IPS-20b (cell line): ENCODE data around the gene ITCH.
"Not testable (repeated sequence)": the region's sequence is repeated elsewhere in the genome, so short reads cannot be mapped to it uniquely, and the experiment has no call there.

Experiments
- H3K27ac ChIP-seq: one replicate; pipeline ENCODE4 v1.5.1; 2013; ENCODE audit warnings: low read length
- H3K27me3 ChIP-seq: 2 replicates; pipeline ENCODE4 v1.6.1; 2013; ENCODE audit warnings: mild to moderate bottlenecking, low read length, inconsistent platforms; ENCODE audit not compliant: insufficient read depth
- H3K36me3 ChIP-seq: 2 replicates; pipeline ENCODE4 v1.6.1; 2013; ENCODE audit warnings: low read depth, mild to moderate bottlenecking, inconsistent platforms, low read length, moderate library complexity; ENCODE audit not compliant: insufficient read depth
- H3K4me1 ChIP-seq: 2 replicates; pipeline ENCODE4 v1.6.1; 2013; ENCODE audit warnings: mild to moderate bottlenecking, control low read depth, inconsistent platforms, low read length, moderate library complexity; ENCODE audit not compliant: insufficient read depth
- H3K4me3 ChIP-seq: 2 replicates; pipeline ENCODE4 v1.5.1; 2013; ENCODE audit warnings: mild to moderate bottlenecking, low read length, inconsistent platforms
- H3K9ac ChIP-seq: 2 replicates; pipeline ENCODE4 v1.6.1; 2013; ENCODE audit warnings: low read depth, mild to moderate bottlenecking, inconsistent platforms, low read length, moderate library complexity
- H3K9me3 ChIP-seq: 2 replicates; pipeline ENCODE4 v1.6.1; 2013; ENCODE audit warnings: mild to moderate bottlenecking, low read depth, low read length, inconsistent platforms; ENCODE audit not compliant: insufficient read depth

Gene ITCH

DNA sequence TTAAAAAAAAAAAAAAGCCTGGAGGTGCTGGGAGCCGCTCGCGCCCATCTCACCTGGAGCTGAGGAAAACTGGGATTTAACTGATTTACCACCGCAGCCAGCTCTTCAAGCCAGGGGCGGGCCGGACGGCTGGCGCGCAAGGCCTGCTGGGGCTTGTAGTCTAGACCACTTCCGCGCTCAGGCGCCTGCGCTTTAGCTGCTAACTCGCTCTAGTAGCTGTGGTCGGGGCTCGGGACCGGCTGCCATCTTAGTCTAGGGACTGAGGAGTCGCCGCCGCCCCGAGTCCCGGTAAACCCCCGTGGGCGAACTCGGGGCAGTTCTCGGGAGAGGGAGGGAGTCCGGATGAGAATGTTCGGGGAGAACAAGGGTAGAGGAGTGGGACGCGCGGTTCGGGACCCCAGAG, at the start of gene ITCH:
ITCH (plus strand) TSS at position 212 of the 403 bp plus-strand sequence. CDS start 30,539 bp downstream, outside the sequence.
- Histone ChIP-seq H3K9me3 (no peaks in the 10 kb centered on the region), H3K9ac (peak within 1 kb of the TSS; percentile 89), H3K4me1 (peaks cover 11% of the 10 kb centered on the region; the same call in 1 of the 2 replicates), H3K27me3 (no peaks in the 10 kb centered on the region), H3K4me3 (peak within 1 kb of the TSS; percentile 94), H3K36me3 (peaks cover 12% of the 10 kb centered on the region; the same call in 1 of the 2 replicates), H3K27ac (peak within 1 kb of the TSS; percentile 78)

- no peak overlapping the region for H3K27ac ChIP-seq
- H3K9me3 ChIP-seq = no peaks in the 10 kb centered on the region
- H3K4me1 ChIP-seq = peaks cover 12% of the 10 kb centered on the region
Measured at GRCh38 chr20:34315236-34315635, 47.8 kb upstream of the ITCH start.

GRCh38 chr20:34316196-34316814, 46.8 kb upstream of the ITCH start:
- Histone ChIP-seq H3K4me1 (peaks cover 17% of the 10 kb centered on the region), H3K9me3 (no peaks in the 10 kb centered on the region), H3K27me3 (peaks cover 12% of the 10 kb centered on the region), H3K36me3 (no peaks in the 10 kb centered on the region), H3K27ac (no peak overlapping the region), H3K9ac (no peak overlapping the region), H3K4me3 (no peak overlapping the region)

More at GRCh38 chr20:34315236-34315635, 47.8 kb upstream of the ITCH start:
- Histone ChIP-seq H3K36me3 (no peaks in the 10 kb centered on the region), H3K9ac (no peak overlapping the region), H3K27me3 (peaks cover 21% of the 10 kb centered on the region), H3K4me3 (no peak overlapping the region)

DNA sequence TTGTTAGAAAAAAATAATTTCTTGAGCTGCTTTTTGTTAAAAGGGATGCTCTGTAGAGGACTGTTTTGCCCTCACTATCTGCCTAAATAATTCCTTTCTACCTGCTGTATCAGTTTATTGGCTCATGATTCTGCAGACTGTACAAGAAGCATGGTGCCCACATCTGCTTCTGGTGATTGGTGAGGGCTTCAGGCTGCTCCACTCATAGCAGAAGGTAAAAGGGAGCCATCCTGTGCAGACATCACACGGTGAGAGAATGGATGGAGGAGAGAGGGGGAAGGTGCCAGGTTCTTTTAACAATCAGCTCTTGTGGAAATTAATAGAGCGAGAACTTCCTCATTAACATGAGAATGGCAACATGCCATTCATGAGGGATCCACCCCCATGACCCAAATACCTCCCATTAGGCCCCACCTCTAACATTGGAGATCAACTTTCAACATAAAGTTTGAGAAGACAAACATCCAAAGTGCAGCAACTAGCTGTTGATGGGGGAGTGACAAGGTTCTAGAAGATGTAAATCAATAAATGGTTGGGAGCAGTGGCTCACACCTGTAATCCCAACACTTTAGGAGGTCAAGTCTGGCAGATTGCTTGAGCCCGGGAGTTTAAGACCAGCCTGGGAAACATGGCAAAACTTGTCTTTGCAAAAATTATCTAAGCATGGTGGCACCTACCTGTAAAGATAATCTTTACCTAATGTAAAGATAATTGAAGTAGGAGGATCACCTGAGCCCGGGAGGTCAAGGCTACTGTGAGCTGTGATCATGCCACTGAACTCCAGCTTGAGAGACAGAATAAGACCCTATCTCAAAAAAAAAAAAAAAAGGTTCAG, 44.2 kb upstream of the ITCH start:
- Histone ChIP-seq H3K4me1 (peaks cover 27% of the 10 kb centered on the region), H3K4me3 (peak overlapping the region; percentile 25; the same call in 1 of the 2 replicates), H3K36me3 (no peaks in the 10 kb centered on the region), H3K9me3 (no peaks in the 10 kb centered on the region), H3K9ac (peak overlapping the region; percentile 8; the same call in 1 of the 2 replicates), H3K27ac (no peak overlapping the region), H3K27me3 (no peaks in the 10 kb centered on the region)

- Histone ChIP-seq H3K9ac (no peak overlapping the region), H3K27me3 (no peaks in the 10 kb centered on the region), H3K4me3 (no peak overlapping the region), H3K9me3 (no peaks in the 10 kb centered on the region), H3K4me1 (peaks cover 27% of the 10 kb centered on the region), H3K36me3 (no peaks in the 10 kb centered on the region), H3K27ac (no peak overlapping the region)
Measured at GRCh38 chr20:34320861-34321260, 42.2 kb upstream of the ITCH start.

- peaks cover 27% of the 10 kb centered on the region for H3K4me1 ChIP-seq
Measured at GRCh38 chr20:34322267-34323105, 40.6 kb upstream of the ITCH start.

GRCh38 chr20:34324541-34324940, 38.5 kb upstream of the ITCH start:
- H3K27ac ChIP-seq = no peak overlapping the region

More at GRCh38 chr20:34322267-34323105, 40.6 kb upstream of the ITCH start:
- Histone ChIP-seq H3K9ac (no peak overlapping the region), H3K27me3 (no peaks in the 10 kb centered on the region), H3K9me3 (no peaks in the 10 kb centered on the region), H3K36me3 (no peaks in the 10 kb centered on the region), H3K4me3 (no peak overlapping the region), H3K27ac (no peak overlapping the region)

DNA sequence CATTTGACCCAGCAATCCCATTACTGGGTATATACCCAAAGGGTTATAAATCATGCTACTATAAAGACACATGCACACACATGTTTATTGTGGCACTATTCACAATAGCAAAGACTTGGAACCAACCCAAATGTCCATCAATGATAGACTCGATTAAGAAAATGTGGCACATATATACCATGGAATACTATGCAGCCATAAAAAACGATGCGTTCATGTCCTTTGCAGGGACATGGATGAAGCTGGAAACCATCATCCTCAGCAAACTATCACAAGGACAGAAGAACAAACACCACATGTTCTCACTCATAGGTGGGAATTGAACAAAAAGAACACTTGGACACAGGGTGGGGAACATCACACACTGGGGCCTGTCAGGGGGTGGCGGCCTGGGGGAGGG, 34.9 kb upstream of the ITCH start:
- H3K27ac ChIP-seq, H3K36me3 ChIP-seq, H3K4me3 ChIP-seq, H3K4me1 ChIP-seq, H3K9me3 ChIP-seq, H3K27me3 ChIP-seq, H3K9ac ChIP-seq: not testable (repeated sequence)

More at GRCh38 chr20:34324541-34324940, 38.5 kb upstream of the ITCH start:
- Histone ChIP-seq H3K9me3 (no peaks in the 10 kb centered on the region), H3K9ac (no peak overlapping the region), H3K27me3 (no peaks in the 10 kb centered on the region), H3K36me3 (no peaks in the 10 kb centered on the region), H3K4me3 (no peak overlapping the region), H3K4me1 (peaks cover 18% of the 10 kb centered on the region)

- no peak overlapping the region for H3K9ac ChIP-seq
- H3K4me3 ChIP-seq = no peak overlapping the region
- H3K4me1 ChIP-seq = no peaks in the 10 kb centered on the region
- no peaks in the 10 kb centered on the region for H3K27me3 ChIP-seq
- H3K36me3 ChIP-seq = no peaks in the 10 kb centered on the region
- H3K27ac ChIP-seq = no peak overlapping the region
- H3K9me3 ChIP-seq = no peaks in the 10 kb centered on the region
Measured at GRCh38 chr20:34328928-34329677, 34.0 kb upstream of the ITCH start.

DNA sequence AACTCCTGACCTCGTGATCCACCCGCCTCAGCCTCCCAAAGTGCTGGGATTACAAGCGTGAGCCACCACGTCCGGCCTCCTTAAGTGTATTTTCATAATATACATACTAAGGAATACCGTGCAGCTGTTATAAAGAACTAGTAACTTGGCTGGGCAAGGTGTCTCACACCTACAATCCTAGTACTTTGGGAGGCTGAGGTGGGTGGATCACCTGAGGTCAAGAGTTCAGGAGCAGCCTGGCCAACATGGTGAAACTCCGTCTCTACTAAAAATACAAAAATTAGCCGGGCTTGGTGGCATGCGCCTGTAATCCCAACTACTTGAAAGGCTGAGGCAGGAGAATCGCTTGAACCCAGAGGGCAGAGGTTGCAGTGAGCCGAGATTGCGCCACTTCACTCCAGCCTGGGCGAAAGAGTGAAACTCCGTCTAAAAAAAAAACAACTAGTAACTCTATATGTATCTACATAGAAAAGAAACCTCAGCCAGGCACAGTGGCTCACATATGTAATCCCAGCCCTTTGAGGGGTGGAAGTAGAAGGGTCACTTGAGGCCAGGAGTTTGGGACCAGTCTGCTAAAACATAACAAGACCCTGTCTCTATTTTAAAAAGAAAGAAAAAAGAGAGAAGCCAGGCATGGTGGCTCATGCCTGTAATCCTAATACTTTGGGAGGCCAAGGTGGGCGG, 32.1 kb upstream of the ITCH start:
- not testable (repeated sequence) for H3K27me3 ChIP-seq, H3K36me3 ChIP-seq, H3K4me1 ChIP-seq, H3K27ac ChIP-seq, H3K4me3 ChIP-seq, H3K9ac ChIP-seq, H3K9me3 ChIP-seq
